IPS-20b (cell line): Measurements from ENCODE around the gene SMIM34.
"Not testable (repeated sequence)": the region's sequence is repeated elsewhere in the genome, so short reads cannot be mapped to it uniquely, and the experiment has no call there.

Experiments used
- H3K27ac ChIP-seq: one replicate; pipeline ENCODE4 v1.5.1; 2013; ENCODE audit warnings: low read length
- H3K27me3 ChIP-seq: 2 replicates; pipeline ENCODE4 v1.6.1; 2013; ENCODE audit warnings: mild to moderate bottlenecking, low read length, inconsistent platforms; ENCODE audit not compliant: insufficient read depth
- H3K36me3 ChIP-seq: 2 replicates; pipeline ENCODE4 v1.6.1; 2013; ENCODE audit warnings: low read depth, mild to moderate bottlenecking, inconsistent platforms, low read length, moderate library complexity; ENCODE audit not compliant: insufficient read depth
- H3K4me1 ChIP-seq: 2 replicates; pipeline ENCODE4 v1.6.1; 2013; ENCODE audit warnings: mild to moderate bottlenecking, control low read depth, inconsistent platforms, low read length, moderate library complexity; ENCODE audit not compliant: insufficient read depth
- H3K4me3 ChIP-seq: 2 replicates; pipeline ENCODE4 v1.5.1; 2013; ENCODE audit warnings: mild to moderate bottlenecking, low read length, inconsistent platforms
- H3K9ac ChIP-seq: 2 replicates; pipeline ENCODE4 v1.6.1; 2013; ENCODE audit warnings: low read depth, mild to moderate bottlenecking, inconsistent platforms, low read length, moderate library complexity
- H3K9me3 ChIP-seq: 2 replicates; pipeline ENCODE4 v1.6.1; 2013; ENCODE audit warnings: mild to moderate bottlenecking, low read depth, low read length, inconsistent platforms; ENCODE audit not compliant: insufficient read depth

The SMIM34 gene, protein sequence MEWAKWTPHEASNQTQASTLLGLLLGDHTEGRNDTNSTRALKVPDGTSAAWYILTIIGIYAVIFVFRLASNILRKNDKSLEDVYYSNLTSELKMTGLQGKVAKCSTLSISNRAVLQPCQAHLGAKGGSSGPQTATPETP

DNA sequence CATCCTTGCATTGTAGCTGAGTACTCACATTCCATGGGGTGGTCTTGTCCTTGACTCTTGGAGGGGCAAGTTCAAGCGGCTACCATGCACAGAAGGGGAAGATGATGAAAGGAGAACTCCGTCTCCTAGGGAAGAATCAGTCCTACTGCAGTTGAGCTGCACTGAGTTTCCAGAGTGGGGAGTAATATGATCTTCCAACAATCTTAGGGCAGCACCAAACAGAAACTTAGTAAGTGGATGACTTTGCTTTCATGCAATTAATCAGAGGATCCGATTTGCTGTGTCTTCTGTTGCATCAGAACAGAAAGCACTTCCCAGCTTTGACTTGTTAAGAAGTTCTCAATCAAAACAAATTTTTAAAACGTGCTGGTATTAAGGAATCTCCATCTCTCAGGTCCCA, at the start of gene SMIM34:
Gene SMIM34 (minus strand): TSS at position 147 of the 400 bp plus-strand sequence. CDS start 112 bp downstream, at position 35.
- H3K9me3 ChIP-seq, H3K27me3 ChIP-seq, H3K9ac ChIP-seq, H3K4me3 ChIP-seq, H3K4me1 ChIP-seq, H3K27ac ChIP-seq, H3K36me3 ChIP-seq: not testable (repeated sequence)

DNA sequence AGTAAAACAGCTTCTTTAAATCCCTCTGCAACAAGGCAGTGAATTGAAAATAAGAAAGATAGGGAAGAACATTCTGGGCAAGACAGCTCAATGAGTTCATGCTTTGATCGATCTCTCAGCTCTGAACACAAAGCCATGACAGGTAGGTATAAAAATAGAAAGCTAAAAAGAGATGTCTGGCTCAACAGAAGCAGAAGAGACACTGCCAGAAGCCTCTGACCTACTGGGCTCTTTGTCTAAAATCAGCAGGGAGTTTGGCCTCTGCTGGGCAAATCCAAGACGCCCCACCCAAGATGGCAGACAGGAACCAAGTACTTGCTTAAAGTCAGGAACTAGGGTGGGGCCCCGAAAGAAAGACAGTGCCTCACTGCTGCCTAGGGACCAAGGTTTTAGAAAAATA, 43.6 kb upstream of the SMIM34 start:
- H3K27ac ChIP-seq, H3K9me3 ChIP-seq, H3K27me3 ChIP-seq, H3K36me3 ChIP-seq, H3K9ac ChIP-seq, H3K4me1 ChIP-seq, H3K4me3 ChIP-seq: not testable (repeated sequence)

DNA sequence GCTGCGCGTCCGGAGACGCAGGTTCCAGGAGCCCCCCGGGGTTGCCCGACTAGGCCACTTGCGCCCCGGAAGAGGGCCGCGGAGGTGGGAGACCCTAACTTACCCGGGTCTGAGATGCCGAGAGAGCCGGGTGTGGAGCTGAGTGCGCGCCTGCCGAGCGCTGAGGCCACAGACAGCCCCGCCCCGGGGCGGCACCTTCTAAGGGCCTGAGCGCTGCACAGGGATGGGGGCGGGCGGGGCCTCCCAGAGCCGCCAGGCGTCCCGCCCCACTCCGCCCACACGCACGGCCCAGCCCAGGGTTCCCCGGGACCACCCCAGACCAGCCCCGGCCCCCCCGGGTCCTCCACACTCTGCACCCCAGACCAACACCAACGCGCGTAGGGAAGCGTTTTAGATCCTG, 35.7 kb upstream of the SMIM34 start:
- H3K9ac ChIP-seq, H3K27me3 ChIP-seq, H3K9me3 ChIP-seq, H3K36me3 ChIP-seq, H3K27ac ChIP-seq, H3K4me3 ChIP-seq, H3K4me1 ChIP-seq: not testable (repeated sequence)

DNA sequence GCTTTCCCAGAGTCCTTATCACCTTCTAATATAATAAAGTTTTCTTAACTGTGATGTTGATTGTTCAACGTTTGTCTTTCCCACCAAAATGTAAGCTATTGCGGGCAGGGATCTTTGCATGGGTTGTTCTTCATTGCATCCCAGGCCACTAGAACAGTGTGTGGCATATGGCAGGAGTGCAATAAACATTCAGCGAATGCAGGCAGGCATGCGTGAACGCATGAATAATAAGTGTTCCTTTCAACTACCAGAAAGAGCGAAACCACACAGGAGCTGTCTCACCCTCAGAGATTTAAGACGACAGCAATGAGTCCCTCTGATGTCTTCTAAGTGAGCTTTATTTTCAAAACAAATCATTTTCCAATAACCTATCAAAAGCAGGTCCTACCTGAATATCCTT, 34.5 kb upstream of the SMIM34 start:
- not testable (repeated sequence) for H3K4me1 ChIP-seq, H3K27me3 ChIP-seq, H3K27ac ChIP-seq

DNA sequence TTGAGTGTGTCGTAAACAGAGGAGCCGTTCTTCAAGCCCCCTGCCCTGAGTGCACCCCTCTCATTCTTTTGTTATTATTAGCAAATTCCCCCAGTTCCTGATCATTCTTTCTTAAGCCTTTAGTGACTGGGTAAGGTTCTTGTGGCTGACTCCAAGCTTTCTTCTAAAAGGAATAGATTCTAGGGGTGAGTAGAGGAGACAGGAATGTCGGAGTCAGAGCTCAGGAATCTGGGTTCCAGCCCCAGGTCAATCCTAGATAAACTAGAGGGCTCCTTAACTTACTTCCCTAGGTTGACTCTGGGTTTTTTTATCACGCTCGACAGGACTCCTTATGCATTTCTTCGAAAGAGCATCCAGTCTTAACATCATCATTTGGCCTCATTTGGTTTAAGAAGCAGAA, 32.4 kb upstream of the SMIM34 start:
- H3K27ac ChIP-seq, H3K36me3 ChIP-seq, H3K9me3 ChIP-seq, H3K27me3 ChIP-seq, H3K4me1 ChIP-seq, H3K4me3 ChIP-seq, H3K9ac ChIP-seq: not testable (repeated sequence)

More for the DNA sequence above, 34.5 kb upstream of the SMIM34 start:
- H3K4me3 ChIP-seq, H3K9ac ChIP-seq, H3K9me3 ChIP-seq, H3K36me3 ChIP-seq: not testable (repeated sequence)

DNA sequence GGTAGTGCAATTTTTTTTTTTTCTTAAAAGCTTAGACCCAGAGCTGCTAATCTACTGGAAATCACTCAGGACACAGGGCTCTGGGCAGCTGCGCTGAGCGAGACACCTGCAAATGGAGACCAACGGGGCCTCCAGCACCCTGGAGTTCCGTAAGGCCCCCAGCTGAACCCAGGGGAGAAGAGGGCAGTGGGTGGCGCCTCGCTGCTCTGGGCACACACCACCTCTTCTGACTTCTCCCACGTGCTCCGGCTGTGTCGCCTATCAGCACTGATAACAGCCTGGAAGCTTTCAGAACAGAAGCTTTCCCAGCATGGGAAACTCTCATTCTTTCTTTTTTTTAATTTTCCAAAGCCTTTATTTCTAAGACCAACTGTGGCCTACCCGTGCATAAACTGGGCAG, 31.9 kb upstream of the SMIM34 start:
- H3K4me1 ChIP-seq, H3K27ac ChIP-seq, H3K9ac ChIP-seq, H3K4me3 ChIP-seq, H3K27me3 ChIP-seq, H3K36me3 ChIP-seq, H3K9me3 ChIP-seq: not testable (repeated sequence)

DNA sequence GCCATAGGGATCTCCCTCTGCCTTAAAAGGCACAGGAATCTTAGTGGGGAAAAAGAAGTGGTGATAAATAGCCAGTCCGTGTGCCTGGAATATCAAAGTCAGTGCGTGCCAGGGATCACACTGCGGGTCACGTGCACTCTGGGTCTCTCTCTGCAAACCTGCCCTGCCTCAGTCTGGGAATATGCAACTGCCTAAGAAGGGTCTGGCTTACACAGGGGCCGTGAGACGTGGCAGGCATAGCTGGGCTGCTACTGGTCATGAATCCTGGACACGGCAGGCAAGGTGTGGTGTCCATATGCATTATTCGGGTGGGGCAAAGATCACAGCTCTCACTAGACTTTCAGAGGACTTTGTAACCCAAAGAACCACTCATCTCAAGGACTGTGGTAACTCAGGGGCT, 23.3 kb upstream of the SMIM34 start:
- not testable (repeated sequence) for H3K27ac ChIP-seq, H3K9me3 ChIP-seq, H3K9ac ChIP-seq, H3K36me3 ChIP-seq, H3K4me3 ChIP-seq, H3K4me1 ChIP-seq, H3K27me3 ChIP-seq

DNA sequence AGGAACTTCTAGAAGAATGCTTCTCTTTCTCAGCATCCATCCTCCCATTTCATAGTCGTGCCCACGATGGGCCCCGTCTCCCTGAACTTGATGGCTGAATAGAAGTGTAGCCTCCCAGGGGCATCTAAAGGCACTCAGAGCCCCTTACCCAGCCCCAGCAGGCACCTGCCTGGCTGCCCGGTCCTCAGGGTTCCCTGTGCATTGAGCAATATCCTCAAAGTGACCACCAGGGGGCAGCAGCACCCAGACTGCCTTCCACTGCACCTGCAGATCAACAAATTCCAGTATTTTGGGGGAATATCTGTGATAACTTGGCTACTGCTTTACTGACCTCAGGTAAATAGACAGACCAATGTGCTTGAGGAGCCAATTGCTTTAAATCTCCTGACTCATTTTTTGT, 19.7 kb upstream of the SMIM34 start:
- H3K27me3 ChIP-seq, H3K27ac ChIP-seq, H3K9ac ChIP-seq, H3K4me1 ChIP-seq, H3K36me3 ChIP-seq, H3K9me3 ChIP-seq, H3K4me3 ChIP-seq: not testable (repeated sequence)

DNA sequence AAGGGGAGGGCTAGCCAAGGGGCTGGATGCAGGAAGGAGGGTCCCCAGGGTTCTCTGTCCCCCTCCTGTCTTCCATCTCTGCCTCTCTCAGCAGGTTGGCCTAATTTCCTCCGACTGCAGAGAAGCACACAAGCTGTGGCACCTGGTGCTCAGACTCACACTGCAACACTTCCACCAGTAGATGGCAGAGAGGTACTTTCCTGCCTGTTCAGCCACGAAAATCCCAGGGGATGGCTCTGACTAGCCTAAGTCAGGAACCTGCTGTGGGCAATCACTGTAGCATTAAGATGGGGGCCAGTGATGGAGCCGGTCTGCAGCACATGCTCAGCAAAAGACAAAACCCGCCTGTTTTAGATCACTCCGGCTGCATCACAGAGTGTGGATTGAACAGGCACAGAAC, 6.0 kb upstream of the SMIM34 start:
- not testable (repeated sequence) for H3K27me3 ChIP-seq, H3K4me1 ChIP-seq, H3K36me3 ChIP-seq, H3K27ac ChIP-seq, H3K9me3 ChIP-seq, H3K9ac ChIP-seq, H3K4me3 ChIP-seq

DNA sequence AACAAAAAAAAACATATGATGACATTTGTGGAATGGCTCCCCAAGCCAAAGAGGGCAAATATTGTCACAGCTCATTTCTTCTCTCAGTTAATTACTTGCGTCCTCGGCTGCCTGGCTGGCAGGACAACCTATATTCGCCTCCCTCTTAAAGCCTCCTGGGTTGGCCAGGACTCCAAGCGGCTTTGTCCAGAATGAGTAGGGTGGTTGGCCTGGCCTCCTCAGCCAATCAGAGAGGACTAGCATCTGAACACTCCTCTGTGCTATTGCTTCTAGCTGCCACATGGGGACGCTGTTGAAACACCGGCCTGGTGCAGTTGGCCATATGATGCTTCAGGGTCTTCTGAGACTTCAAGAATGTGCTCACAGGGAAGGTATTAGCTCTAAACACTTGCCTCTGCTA, 4.7 kb upstream of the SMIM34 start:
- H3K9ac ChIP-seq, H3K9me3 ChIP-seq, H3K4me3 ChIP-seq, H3K4me1 ChIP-seq, H3K27ac ChIP-seq, H3K36me3 ChIP-seq, H3K27me3 ChIP-seq: not testable (repeated sequence)

DNA sequence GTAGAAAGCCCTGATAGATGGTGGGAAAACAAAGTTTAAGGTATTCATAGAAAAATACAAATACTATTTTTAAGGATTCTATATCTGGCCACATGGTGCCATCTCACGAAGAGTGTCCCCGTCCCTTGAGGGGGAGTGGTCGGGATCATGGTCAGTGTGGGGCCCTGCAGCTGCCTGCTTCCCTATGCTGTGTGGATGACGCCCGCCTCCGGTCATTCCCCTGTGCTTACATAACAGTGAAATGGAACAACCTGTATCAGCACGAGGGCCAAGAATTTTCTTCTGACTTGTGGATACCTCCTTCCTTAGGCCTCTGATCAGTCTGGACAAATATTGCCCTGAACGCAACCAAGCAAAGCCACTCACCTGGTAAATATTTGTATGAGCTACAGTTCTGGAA, 3.6 kb upstream of the SMIM34 start:
- H3K4me3 ChIP-seq, H3K9me3 ChIP-seq: not testable (repeated sequence)

DNA sequence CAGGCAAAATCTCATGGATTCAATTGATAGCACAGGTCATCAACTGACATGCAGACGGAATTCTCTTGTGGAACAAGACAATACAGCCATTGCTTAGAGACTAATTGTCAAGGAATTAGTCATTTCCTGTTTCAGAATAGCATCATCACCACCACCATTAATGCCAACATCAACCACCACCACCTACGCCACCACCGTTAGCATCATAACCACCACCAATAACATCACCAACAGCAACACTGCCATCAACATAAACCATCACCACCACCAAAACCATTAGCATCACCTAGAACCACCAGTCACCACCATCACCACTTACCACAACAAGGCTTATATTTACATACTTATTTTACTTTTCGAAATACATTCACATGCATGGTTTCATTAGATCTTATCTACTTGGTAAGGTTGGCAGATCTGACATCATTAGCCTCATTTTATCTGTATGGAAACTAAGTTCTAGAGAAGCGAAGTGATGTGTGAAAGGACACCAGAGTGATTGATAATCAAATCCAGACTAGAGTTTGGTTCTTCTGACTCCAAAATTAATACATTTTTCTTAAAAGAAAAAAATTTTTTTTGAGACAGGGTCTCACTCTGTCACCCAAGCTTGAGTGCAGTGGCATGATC, 6.2 kb downstream of the SMIM34 start:
- not testable (repeated sequence) for H3K9me3 ChIP-seq, H3K27me3 ChIP-seq, H3K4me1 ChIP-seq, H3K9ac ChIP-seq, H3K27ac ChIP-seq, H3K36me3 ChIP-seq, H3K4me3 ChIP-seq

More for the DNA sequence above, 3.6 kb upstream of the SMIM34 start:
- H3K36me3 ChIP-seq, H3K27me3 ChIP-seq, H3K9ac ChIP-seq, H3K27ac ChIP-seq, H3K4me1 ChIP-seq: not testable (repeated sequence)

DNA sequence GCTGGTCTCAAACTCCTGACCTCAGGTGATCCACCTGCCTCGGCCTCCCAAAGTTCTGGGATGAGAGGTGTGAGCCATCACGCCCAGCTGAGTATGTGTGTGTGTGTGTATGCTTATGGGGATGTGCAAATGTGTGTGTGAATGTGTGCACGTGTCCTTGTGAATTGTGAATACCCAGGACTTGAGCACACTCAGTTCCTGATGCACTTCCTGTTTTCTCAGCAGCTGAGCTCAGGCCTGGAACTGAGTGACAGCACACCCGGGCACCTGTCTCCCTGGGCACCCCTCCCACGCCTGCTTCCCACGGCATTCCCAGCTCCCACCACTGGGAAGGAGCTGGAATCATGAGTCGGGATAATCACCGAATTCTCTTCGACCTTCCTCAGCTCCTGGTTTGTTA, 16.5 kb downstream of the SMIM34 start:
- not testable (repeated sequence) for H3K27ac ChIP-seq, H3K9ac ChIP-seq

More for the DNA sequence above, 16.5 kb downstream of the SMIM34 start:
- H3K9me3 ChIP-seq, H3K27me3 ChIP-seq, H3K4me3 ChIP-seq, H3K4me1 ChIP-seq, H3K36me3 ChIP-seq: not testable (repeated sequence)
